ENCODE data around the gene VIPR1.

Gene VIPR1

DNA sequence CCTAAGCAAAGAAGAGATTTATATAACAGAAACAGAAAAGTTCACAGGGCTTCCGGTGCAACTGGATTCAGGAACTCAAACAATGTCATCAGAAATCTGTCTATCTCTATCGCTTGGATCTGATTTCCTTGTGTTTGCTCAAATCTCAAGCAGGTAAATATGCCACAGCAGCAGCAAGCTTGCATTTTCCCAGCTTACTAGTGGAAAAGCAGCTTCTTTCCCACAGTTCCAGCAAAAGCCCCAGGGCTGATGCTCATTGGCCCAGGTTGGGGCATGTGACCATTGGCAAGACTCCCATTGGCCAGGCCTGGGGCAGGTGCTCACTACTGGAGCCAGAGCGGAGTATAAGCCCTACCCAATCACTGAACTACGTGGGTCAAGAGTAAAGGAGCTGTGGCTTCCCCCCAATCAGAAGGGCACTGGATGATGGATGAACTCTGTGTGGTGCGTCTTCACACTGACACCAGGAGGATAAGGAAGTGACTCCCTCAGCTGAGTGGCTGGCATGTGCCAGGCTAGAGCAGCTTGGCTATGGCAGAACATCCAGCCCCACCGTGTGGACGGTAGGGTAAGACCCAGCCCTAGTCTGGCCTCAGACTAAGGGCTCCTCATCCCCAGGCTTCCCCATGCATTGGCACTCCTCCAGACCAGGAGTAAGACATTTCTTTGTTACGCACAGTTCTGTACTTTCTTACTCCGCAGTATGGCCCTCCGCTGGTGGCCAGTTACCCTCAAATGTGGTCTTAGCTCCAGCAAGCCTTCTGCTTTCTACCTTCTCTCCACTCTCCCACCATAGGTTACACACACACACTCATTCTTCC, 13.1 kb upstream of the VIPR1 start:
- ATAC-seq (replicated peaks) (no peak), DNase-seq (no peak)
- Mint-ChIP-seq H3K27ac (peak overlapping the region; percentile 56), H3K4me1 (peaks cover 31 to 61% of the 10 kb centered on the region in 2 donors), H3K4me3 (no peak overlapping the region), H3K27me3 (no peaks in the 10 kb centered on the region), H3K9me3 (peaks cover 0 to 4% of the 10 kb centered on the region in 2 donors), H3K36me3 (no peaks in the 10 kb centered on the region)

- H3K9me3 Mint-ChIP-seq, result peaks cover 0 to 4% of the 10 kb centered on the region in 2 donors
- no peaks in the 10 kb centered on the region for H3K27me3 Mint-ChIP-seq
- no peak for DNase-seq
Measured at GRCh38 chr3:42489937-42490227, 12.6 kb upstream of the VIPR1 start.

GRCh38 chr3:42490243-42490642, 12.2 kb upstream of the VIPR1 start:
- peaks cover 0 to 4% of the 10 kb centered on the region in 2 donors for H3K9me3 Mint-ChIP-seq
- H3K4me3 Mint-ChIP-seq, result peak overlapping the region in 1 of 2 donors; percentile 19
- H3K4me1 Mint-ChIP-seq, result peaks cover 31 to 61% of the 10 kb centered on the region in 2 donors
- ATAC-seq (replicated peaks) (peak; percentile 96 to 99), DNase-seq (peak; percentile 51)
- H3K36me3 Mint-ChIP-seq, result no peaks in the 10 kb centered on the region
- no peaks in the 10 kb centered on the region for H3K27me3 Mint-ChIP-seq
- H3K27ac Mint-ChIP-seq, result peak overlapping the region; percentile 83

More at GRCh38 chr3:42489937-42490227, 12.6 kb upstream of the VIPR1 start:
- peaks cover 31 to 61% of the 10 kb centered on the region in 2 donors for H3K4me1 Mint-ChIP-seq
- peak overlapping the region; percentile 83 for H3K27ac Mint-ChIP-seq
- ATAC-seq (replicated peaks), result peak; percentile 7 to 10
- H3K4me3 Mint-ChIP-seq, result no peak overlapping the region
- H3K36me3 Mint-ChIP-seq, result no peaks in the 10 kb centered on the region

GRCh38 chr3:42491881-42492507, 10.4 kb upstream of the VIPR1 start:
- peaks cover 29 to 53% of the 10 kb centered on the region in 2 donors for H3K4me1 Mint-ChIP-seq
- no peak for DNase-seq
- ATAC-seq (replicated peaks), result no peak

DNA sequence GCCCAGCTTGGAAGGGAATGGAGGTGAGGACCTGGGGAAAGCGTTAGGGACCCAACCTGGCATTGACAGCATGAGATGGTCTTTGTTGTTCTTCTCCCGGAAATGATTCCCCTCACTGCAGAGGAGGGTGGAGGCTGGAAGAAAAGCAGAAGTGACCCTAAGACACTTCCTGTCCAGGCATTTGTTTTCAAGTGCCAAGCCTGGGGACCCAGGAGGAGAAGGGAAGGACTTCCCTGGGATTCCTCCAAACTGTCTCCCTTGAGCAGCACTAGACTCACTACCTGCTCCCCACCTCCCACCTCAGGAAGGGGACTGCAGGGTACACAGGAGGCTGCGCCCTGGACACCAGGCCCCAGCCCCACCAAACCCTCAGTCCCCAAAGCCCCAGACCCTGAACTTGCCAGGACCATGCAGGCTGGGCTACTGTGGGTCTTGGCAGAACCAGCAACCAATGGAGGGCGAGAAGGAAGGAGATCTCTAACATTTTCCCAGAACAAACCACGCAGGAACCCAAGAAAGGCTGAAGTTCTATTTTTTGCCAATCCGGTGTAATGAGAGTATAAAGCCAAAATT, 9.8 kb upstream of the VIPR1 start:
- DNase-seq, result no peak
- Mint-ChIP-seq H3K9me3 (peaks cover 0 to 4% of the 10 kb centered on the region in 2 donors), H3K36me3 (no peaks in the 10 kb centered on the region), H3K4me1 (peaks cover 29 to 48% of the 10 kb centered on the region in 2 donors), H3K27me3 (peaks cover under 1 to 8% of the 10 kb centered on the region in 2 donors), H3K27ac (no peak overlapping the region), H3K4me3 (no peak overlapping the region)
- peak in 1 of 2 donors; percentile 19 for ATAC-seq (replicated peaks)

More at GRCh38 chr3:42491881-42492507, 10.4 kb upstream of the VIPR1 start:
- H3K36me3 Mint-ChIP-seq, result no peaks in the 10 kb centered on the region
- H3K27ac Mint-ChIP-seq, result no peak overlapping the region
- H3K27me3 Mint-ChIP-seq, result peaks cover 0 to 2% of the 10 kb centered on the region in 2 donors
- no peak overlapping the region for H3K4me3 Mint-ChIP-seq
- H3K9me3 Mint-ChIP-seq, result peaks cover 0 to 4% of the 10 kb centered on the region in 2 donors

DNA sequence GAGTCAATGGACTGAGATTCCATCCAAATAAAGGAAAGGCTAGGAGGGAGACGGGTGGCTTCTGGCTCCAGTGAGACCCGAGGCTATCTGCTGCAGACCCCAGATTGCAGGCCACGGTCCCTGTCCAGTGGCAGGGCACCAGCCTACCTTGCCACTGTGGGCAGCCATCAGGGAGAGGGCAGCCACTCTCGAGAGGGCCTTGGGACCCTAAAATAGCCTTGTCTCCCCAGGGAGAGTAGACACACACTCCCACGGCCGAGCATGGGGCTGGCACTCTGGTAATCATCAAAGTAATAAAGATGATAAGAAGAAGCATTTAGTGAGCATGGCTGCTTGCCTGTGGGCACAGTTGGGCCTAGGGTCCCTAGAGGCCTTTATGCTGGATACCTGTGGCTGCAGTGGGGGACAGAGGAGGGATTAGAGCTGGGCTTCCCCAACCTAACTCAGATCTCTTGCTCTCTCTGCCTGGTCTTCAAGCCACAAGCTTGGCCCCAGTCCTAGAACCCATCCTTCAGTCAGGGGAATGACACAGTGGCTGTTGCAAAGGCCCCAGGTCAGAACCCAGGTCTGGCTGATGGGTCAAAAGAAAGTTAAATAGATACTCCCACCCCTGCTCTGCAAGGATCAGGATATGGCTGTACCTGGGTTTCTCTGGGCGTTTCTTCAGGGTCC, 9.2 kb upstream of the VIPR1 start:
- Mint-ChIP-seq H3K4me3 (no peak overlapping the region), H3K27ac (no peak overlapping the region), H3K27me3 (peaks cover 7 to 15% of the 10 kb centered on the region in 2 donors), H3K4me1 (peaks cover 29 to 48% of the 10 kb centered on the region in 2 donors), H3K9me3 (peaks cover 0 to 4% of the 10 kb centered on the region in 2 donors), H3K36me3 (no peaks in the 10 kb centered on the region)
- no peak for DNase-seq
- ATAC-seq (replicated peaks), result no peak

GRCh38 chr3:42493798-42494151, 8.7 kb upstream of the VIPR1 start:
- Mint-ChIP-seq H3K27ac (no peak overlapping the region), H3K27me3 (peaks cover 12 to 20% of the 10 kb centered on the region in 2 donors)
- no peak for ATAC-seq (replicated peaks)

GRCh38 chr3:42495393-42495792, 7.0 kb upstream of the VIPR1 start:
- H3K27ac Mint-ChIP-seq, result no peak overlapping the region
- no peaks in the 10 kb centered on the region for H3K9me3 Mint-ChIP-seq
- peaks cover 19 to 29% of the 10 kb centered on the region in 2 donors for H3K4me1 Mint-ChIP-seq
- peaks cover 28 to 33% of the 10 kb centered on the region in 2 donors for H3K27me3 Mint-ChIP-seq
- H3K4me3 Mint-ChIP-seq, result no peak overlapping the region
- DNase-seq, result no peak
- no peaks in the 10 kb centered on the region for H3K36me3 Mint-ChIP-seq
- ATAC-seq (replicated peaks), result no peak

More at GRCh38 chr3:42493798-42494151, 8.7 kb upstream of the VIPR1 start:
- Mint-ChIP-seq H3K36me3 (no peaks in the 10 kb centered on the region), H3K4me3 (no peak overlapping the region), H3K4me1 (peaks cover 29 to 45% of the 10 kb centered on the region in 2 donors), H3K9me3 (no peaks in the 10 kb centered on the region)
- DNase-seq, result no peak

DNA sequence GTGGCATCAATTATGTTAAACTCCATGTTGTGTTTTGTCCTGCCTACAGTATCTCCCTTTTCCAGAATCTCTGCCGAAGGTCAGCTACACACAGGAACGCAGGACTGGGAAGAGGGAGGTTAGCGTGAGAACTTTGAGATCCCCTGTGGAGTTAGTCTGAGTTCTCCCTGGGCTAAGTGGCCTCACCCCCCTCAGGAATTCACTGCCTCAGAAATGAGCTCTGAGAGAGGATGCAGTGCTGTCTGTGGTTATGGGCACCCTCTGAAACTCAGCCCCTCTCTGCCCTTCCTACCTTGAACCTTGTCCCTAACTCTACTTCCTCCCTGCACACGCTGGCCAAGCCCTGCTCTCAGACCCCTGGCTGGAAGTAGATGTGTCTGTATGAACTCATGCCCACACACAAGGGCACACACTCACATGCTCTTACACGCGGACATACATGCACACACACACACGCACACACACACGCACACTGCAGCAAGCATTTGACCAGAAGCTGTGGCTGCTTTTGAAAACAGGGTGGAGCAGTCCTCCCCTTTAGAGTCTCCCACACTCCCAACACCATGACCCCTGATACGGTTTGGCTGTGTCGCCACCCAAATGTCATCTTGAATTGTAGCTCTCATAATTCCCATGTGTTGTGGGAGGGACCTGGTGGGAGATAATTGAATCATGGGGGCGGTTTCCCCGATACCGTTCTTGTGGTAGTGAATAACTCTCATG, 5.3 kb upstream of the VIPR1 start:
- no peak overlapping the region for H3K4me3 Mint-ChIP-seq
- ATAC-seq (replicated peaks) (no peak), DNase-seq (no peak)
- peaks cover 16 to 27% of the 10 kb centered on the region in 2 donors for H3K4me1 Mint-ChIP-seq
- H3K27me3 Mint-ChIP-seq, result peaks cover 45% of the 10 kb centered on the region in 2 donors
- H3K36me3 Mint-ChIP-seq, result no peaks in the 10 kb centered on the region
- H3K9me3 Mint-ChIP-seq, result no peaks in the 10 kb centered on the region
- no peak overlapping the region for H3K27ac Mint-ChIP-seq

DNA sequence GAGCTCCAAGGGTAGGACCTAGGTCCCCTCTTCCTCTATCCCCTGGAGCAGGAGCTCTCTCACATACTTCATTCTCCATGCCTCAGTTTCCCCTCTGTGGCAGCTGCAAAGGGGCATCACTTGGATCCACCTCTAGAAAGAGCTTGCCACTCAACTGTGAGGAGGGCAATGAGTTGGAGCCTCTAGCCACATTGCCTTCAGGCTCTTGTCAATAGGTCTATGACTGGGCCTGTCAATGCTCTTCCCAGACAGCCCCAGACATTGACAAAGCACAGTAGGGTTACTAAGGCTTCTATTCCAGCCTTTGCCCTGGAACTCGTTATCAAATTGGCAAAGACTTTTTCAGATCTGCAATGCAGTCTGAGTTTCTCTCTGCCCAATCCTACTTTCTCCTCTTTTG, 4.4 kb upstream of the VIPR1 start:
- peaks cover 48 to 49% of the 10 kb centered on the region in 2 donors for H3K27me3 Mint-ChIP-seq
- H3K27ac Mint-ChIP-seq, result no peak overlapping the region
- H3K4me1 Mint-ChIP-seq, result peaks cover 13 to 24% of the 10 kb centered on the region in 2 donors
- H3K9me3 Mint-ChIP-seq, result no peaks in the 10 kb centered on the region
- no peaks in the 10 kb centered on the region for H3K36me3 Mint-ChIP-seq
- no peak for DNase-seq
- H3K4me3 Mint-ChIP-seq, result no peak overlapping the region
- ATAC-seq (replicated peaks), result no peak

- Mint-ChIP-seq H3K9me3 (no peaks in the 10 kb centered on the region), H3K27me3 (peaks cover 50% of the 10 kb centered on the region in 2 donors), H3K36me3 (no peaks in the 10 kb centered on the region), H3K4me3 (no peak overlapping the region), H3K27ac (no peak overlapping the region), H3K4me1 (peaks cover 13 to 23% of the 10 kb centered on the region in 2 donors)
- DNase-seq, result no peak
- no peak for ATAC-seq (replicated peaks)
Measured at GRCh38 chr3:42498791-42499477, 3.5 kb upstream of the VIPR1 start.

- Mint-ChIP-seq H3K9me3 (no peaks in the 10 kb centered on the region), H3K27ac (no peak overlapping the region), H3K4me3 (no peak overlapping the region), H3K27me3 (peaks cover 50% of the 10 kb centered on the region in 2 donors), H3K36me3 (no peaks in the 10 kb centered on the region), H3K4me1 (peaks cover 13 to 23% of the 10 kb centered on the region in 2 donors)
- ATAC-seq (replicated peaks), result no peak
- no peak for DNase-seq
Measured at GRCh38 chr3:42499478-42499871, 3.0 kb upstream of the VIPR1 start.

GRCh38 chr3:42500091-42500490, 2.4 kb upstream of the VIPR1 start:
- H3K4me3 Mint-ChIP-seq, result no peak overlapping the region
- peaks cover 13 to 23% of the 10 kb centered on the region in 2 donors for H3K4me1 Mint-ChIP-seq
- no peaks in the 10 kb centered on the region for H3K9me3 Mint-ChIP-seq
- no peaks in the 10 kb centered on the region for H3K36me3 Mint-ChIP-seq
- H3K27me3 Mint-ChIP-seq, result peaks cover 50% of the 10 kb centered on the region in 2 donors
- ATAC-seq (replicated peaks) (no peak), DNase-seq (no peak)
- no peak overlapping the region for H3K27ac Mint-ChIP-seq

Data from stimulated activated naive B cell treated with anti-CD40 and anti-IgM and Interleukin-4, amounts not matched to agents 10 μg/mL and 1 μg/mL and 100 μg/mL, for 72 hours (primary cell).